ENCODE results near the gene MRPL50. TPM values are rescaled to one million over a fixed set of nuclear protein-coding genes. Genes with fewer than 3 reads are reported as not detected.

The MRPL50 gene
- total RNA-seq, 8 experiments from 2014 or later, result 18.3 to 23.5 (median 20.0) TPM

GRCh38 chr9:101362450-101362849 lies 36.0 kb downstream of the MRPL50 start:
- 0 to 100% (median 90%) methylated on average over 1 to 5 of the region's 5 CpGs; no CpG with 5 or more reads in 2 of the 10 experiments for WGBS, 10 experiments
- no peak for ATAC-seq (replicated peaks in 6 of 8)
- Histone ChIP-seq H3K4me3 (no peak overlapping the region), H3K4me1 (replicated peaks in 1 of 2) (peaks cover 0 to 9% of the 10 kb centered on the region in 2 donors), H3K27ac (no peak overlapping the region)
- in situ Hi-C loops (cut with MboI; ENCODE audit: low pct_unique_long_range_greater_than_20kb in 2 of 9, low sequenced_read_pairs in 9 of 9, unreplicated experiment in 9 of 9), result no loop called here

DNA sequence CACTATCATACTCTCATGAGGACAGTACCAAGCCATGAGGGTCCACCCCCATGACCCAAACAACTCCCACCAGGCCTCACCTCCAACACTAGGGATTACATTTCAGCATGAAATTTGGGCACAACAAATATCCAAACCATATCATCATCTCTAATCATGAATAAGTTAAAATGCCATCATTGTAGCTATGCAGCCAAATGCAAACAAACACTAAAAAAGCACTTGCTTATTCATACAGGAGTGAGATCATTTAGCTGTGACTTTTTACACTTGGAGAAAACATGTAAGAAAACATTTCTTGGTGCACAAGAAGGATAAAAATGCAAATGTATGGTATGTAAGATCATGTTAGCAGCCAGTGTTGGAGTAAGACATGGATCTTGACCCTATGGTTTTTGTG lies 37.8 kb downstream of the MRPL50 start:
- in situ Hi-C loops (cut with MboI; ENCODE audit: low pct_unique_long_range_greater_than_20kb in 2 of 9, low sequenced_read_pairs in 9 of 9, unreplicated experiment in 9 of 9), result no loop called here
- no peak overlapping the region for H3K27ac ChIP-seq
- H3K4me3 ChIP-seq, result no peak overlapping the region
- no peaks in the 10 kb centered on the region for H3K4me1 ChIP-seq (replicated peaks in 1 of 2)
- peak in 3 of 8 experiments; percentile 50 to 68 (median 59) for ATAC-seq (replicated peaks in 6 of 8)

DNA sequence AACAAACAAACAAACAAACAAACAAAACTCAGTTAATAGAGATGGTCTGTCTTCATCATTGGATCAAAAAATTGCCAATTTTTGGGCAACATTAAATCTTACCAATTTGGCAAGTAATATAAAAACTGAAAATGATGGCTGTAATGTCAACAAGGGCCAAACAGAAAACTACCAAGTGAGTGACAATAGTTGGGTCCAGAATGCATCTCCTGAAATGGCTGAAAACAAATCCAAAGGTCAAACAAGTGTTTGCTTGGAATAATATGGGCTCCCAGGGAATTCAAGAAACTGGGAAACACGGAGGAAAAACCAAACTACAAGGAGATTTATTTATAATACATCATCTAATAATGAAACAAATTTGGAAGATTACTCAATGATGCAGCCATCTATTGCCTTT lies 38.7 kb downstream of the MRPL50 start:
- in situ Hi-C loops (cut with MboI; ENCODE audit: low pct_unique_long_range_greater_than_20kb in 2 of 9, low sequenced_read_pairs in 9 of 9, unreplicated experiment in 9 of 9), result no loop called here
- no peak for ATAC-seq (replicated peaks in 6 of 8)
- 0 to 63% (median 19%) methylated on average over 1 of the region's 1 CpG; no CpG with 5 or more reads in 4 of the 10 experiments for WGBS, 10 experiments
- H3K4me3 ChIP-seq, result no peak overlapping the region
- no peak overlapping the region for H3K27ac ChIP-seq
- H3K4me1 ChIP-seq (replicated peaks in 1 of 2), result no peaks in the 10 kb centered on the region

- Histone ChIP-seq H3K27ac (no peak overlapping the region), H3K4me1 (replicated peaks in 1 of 2) (no peaks in the 10 kb centered on the region), H3K4me3 (no peak overlapping the region)
- in situ Hi-C loops (cut with MboI; ENCODE audit: low pct_unique_long_range_greater_than_20kb in 2 of 9, low sequenced_read_pairs in 9 of 9, unreplicated experiment in 9 of 9), result no loop called here
- 0 to 100% (median 33%) methylated on average over 1 of the region's 1 CpG; no CpG with 5 or more reads in 6 of the 10 experiments for WGBS, 10 experiments
- no peak for ATAC-seq (replicated peaks in 6 of 8)
These were observed 41.8 kb downstream of the MRPL50 start for GRCh38 chr9:101356619-101357018.

GRCh38 chr9:101354765-101355708 lies 43.4 kb downstream of the MRPL50 start:
- no peak for ATAC-seq (replicated peaks in 6 of 8)
- no peak overlapping the region for H3K4me3 ChIP-seq
- in situ Hi-C loops (cut with MboI; ENCODE audit: low pct_unique_long_range_greater_than_20kb in 2 of 9, low sequenced_read_pairs in 9 of 9, unreplicated experiment in 9 of 9), result no loop called here
- H3K27ac ChIP-seq, result no peak overlapping the region
- no peaks in the 10 kb centered on the region for H3K4me1 ChIP-seq (replicated peaks in 1 of 2)
- 26 to 100% (median 79%) methylated on average over 2 to 6 of the region's 7 CpGs; no CpG with 5 or more reads in 1 of the 10 experiments for WGBS, 10 experiments

- in situ Hi-C loops (cut with MboI; ENCODE audit: low pct_unique_long_range_greater_than_20kb in 2 of 9, low sequenced_read_pairs in 9 of 9, unreplicated experiment in 9 of 9), result no loop called here
- no peak for ATAC-seq (replicated peaks in 6 of 8)
These were observed 44.2 kb downstream of the MRPL50 start for GRCh38 chr9:101354143-101354764.

DNA sequence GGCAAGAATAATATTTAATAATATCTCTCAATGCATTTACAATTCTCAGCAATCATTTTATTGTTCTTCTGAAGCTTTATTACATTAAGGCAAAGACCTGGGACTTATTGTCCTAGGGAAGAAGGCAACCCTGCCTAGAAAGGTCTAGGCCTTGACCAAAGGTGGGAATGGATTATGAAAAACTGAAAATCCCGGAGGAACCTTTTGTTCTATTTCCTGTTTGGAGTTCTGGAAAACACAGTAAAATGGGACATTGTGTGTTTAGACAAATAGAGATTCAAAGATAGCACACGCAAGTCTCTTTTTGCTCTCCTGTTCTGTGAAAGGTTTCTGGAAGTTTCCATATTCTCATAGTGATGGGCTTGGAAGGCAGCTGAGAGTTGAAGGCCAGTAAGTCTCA lies 44.7 kb downstream of the MRPL50 start:
- Histone ChIP-seq H3K4me1 (replicated peaks in 1 of 2) (no peaks in the 10 kb centered on the region), H3K4me3 (no peak overlapping the region), H3K27ac (no peak overlapping the region)
- no peak for ATAC-seq (replicated peaks in 6 of 8)
- 19 to 100% (median 94%) methylated on average over 1 to 2 of the region's 2 CpGs for WGBS, 10 experiments
- in situ Hi-C loops (cut with MboI; ENCODE audit: low pct_unique_long_range_greater_than_20kb in 2 of 9, low sequenced_read_pairs in 9 of 9, unreplicated experiment in 9 of 9), result no loop called here

More at GRCh38 chr9:101354143-101354764, 44.2 kb downstream of the MRPL50 start:
- 46 to 92% (median 73%) methylated on average over 1 to 5 of the region's 5 CpGs; no CpG with 5 or more reads in 2 of the 10 experiments for WGBS, 10 experiments
- Histone ChIP-seq H3K27ac (no peak overlapping the region), H3K4me3 (no peak overlapping the region), H3K4me1 (replicated peaks in 1 of 2) (no peaks in the 10 kb centered on the region)

DNA sequence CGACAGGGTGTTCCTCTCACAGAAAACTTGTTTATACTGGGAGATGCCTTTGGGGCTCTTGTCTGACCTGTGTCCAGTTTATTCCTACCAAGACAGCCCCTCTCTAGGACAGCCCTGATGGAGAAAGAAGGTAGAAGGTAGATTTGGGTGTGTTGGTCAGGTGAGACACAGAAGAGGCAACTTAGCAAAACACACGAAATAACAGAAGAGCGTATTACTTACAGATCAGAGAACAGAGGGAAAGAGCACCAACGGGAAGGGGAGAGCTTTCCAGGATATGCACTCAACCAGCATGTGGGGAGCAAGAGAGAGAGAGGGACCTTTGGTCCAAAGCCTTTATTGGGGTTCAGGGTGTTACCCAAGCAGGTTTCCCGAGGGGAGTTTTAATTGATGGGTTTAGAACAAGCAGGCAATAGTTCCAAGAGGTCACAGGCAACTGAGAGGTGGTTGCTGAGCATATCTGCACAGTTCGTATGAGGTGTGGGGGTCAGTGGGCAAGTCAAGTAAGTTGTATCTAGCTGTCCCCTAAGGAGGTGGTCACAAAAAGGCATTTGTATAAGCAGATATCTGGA lies 45.4 kb downstream of the MRPL50 start:
- no peak overlapping the region for H3K4me3 ChIP-seq
- ATAC-seq (replicated peaks in 6 of 8), result no peak
- no peak overlapping the region for H3K27ac ChIP-seq
- no peaks in the 10 kb centered on the region for H3K4me1 ChIP-seq (replicated peaks in 1 of 2)
- in situ Hi-C loops (cut with MboI; ENCODE audit: low pct_unique_long_range_greater_than_20kb in 2 of 9, low sequenced_read_pairs in 9 of 9, unreplicated experiment in 9 of 9), result no loop called here
- 8 to 100% (median 62%) methylated on average over 1 to 6 of the region's 6 CpGs; no CpG with 5 or more reads in 3 of the 10 experiments for WGBS, 10 experiments

- in situ Hi-C loops (cut with MboI; ENCODE audit: low pct_unique_long_range_greater_than_20kb in 2 of 9, low sequenced_read_pairs in 9 of 9, unreplicated experiment in 9 of 9), result no loop called here
- H3K4me3 ChIP-seq, result no peak overlapping the region
- H3K4me1 ChIP-seq (replicated peaks in 1 of 2), result no peaks in the 10 kb centered on the region
- WGBS, 10 experiments, result 56 to 89% (median 73%) methylated on average over 1 of the region's 1 CpG; no CpG with 5 or more reads in 4 of the 10 experiments
- ATAC-seq (replicated peaks in 6 of 8), result no peak
- H3K27ac ChIP-seq, result no peak overlapping the region
These were observed 48.1 kb downstream of the MRPL50 start for GRCh38 chr9:101350285-101350684.

DNA sequence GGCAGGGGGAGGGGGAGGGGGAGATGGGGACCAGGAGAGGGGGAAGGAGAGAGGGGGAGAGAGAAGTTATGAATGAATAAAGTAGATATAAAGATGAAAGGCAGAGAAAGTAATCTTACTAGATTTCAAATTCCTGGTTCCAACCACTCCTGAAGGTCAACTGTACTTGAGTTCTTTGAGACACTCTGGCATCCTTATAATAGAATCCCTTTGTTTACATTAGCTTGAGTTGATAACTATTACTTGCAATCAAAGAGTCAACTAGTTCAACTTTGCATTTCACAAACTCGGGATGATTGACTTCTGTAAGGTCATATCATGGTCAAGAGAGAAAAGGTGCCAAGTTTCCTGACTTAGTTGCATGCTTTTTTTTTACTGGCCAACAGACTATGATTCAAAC lies 55.8 kb downstream of the MRPL50 start:
- H3K4me1 ChIP-seq (replicated peaks in 1 of 2), result no peaks in the 10 kb centered on the region
- no peak overlapping the region for H3K4me3 ChIP-seq
- in situ Hi-C loops (cut with MboI; ENCODE audit: low pct_unique_long_range_greater_than_20kb in 2 of 9, low sequenced_read_pairs in 9 of 9, unreplicated experiment in 9 of 9), result no loop called here
- ATAC-seq (replicated peaks in 6 of 8), result no peak
- no peak overlapping the region for H3K27ac ChIP-seq
- 0 to 89% (median 38%) methylated on average over 1 of the region's 1 CpG; no CpG with 5 or more reads in 4 of the 10 experiments for WGBS, 10 experiments

DNA sequence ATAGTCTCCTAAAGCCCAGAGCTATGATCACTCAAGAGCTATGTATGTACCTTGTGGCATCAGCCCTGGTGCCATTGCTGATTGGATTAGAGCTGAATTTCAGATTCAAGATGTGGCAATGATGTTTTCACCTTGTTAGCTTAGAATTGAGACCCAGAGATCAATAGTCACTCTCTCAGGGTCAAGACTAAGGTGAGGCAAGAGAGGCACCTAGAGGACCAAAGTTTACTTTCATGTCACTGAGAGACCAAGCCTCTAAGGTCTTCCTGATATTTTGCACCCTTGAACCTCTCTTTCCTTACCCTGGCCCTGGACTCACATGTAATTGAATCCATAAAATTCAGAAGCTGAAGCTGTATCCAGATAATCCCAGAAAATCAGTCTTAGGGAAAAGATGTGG lies 56.5 kb downstream of the MRPL50 start:
- H3K4me3 ChIP-seq, result no peak overlapping the region
- no peak for ATAC-seq (replicated peaks in 6 of 8)
- H3K27ac ChIP-seq, result no peak overlapping the region
- in situ Hi-C loops (cut with MboI; ENCODE audit: low pct_unique_long_range_greater_than_20kb in 2 of 9, low sequenced_read_pairs in 9 of 9, unreplicated experiment in 9 of 9), result no loop called here
- H3K4me1 ChIP-seq (replicated peaks in 1 of 2), result no peaks in the 10 kb centered on the region

All from motor neuron (in vitro differentiated cells).